ENCODE data around the gene ATP1B2. TPM values are rescaled to one million over a fixed set of nuclear protein-coding genes. Genes with fewer than 3 reads are reported as not detected.
A peak's percentile ranks its signal among the peaks of the same experiment; 100 is the strongest.

Gene ATP1B2
- total and polyA plus RNA-seq, 2 of the 8 experiments (the other 6 are each of a cell fraction or from before 2014, with no cell fraction given): 9.1 to 21.0 TPM

GRCh38 chr17:7703584-7704479, 53.1 kb downstream of the ATP1B2 start:
- Histone ChIP-seq H2BK12ac (ENCODE audit: low read depth, low read length) (peak overlapping the region; percentile 60; the same call in 1 of the 2 replicates), H3K56ac (replicated peaks; ENCODE audit: insufficient read length, low read depth, low read length) (no peak overlapping the region), H2BK15ac (ENCODE audit: low read length) (no peak overlapping the region), H3K23ac (ENCODE audit: insufficient read length) (no peak overlapping the region), H3K27ac (ENCODE audit: low read depth, low read length) (peak overlapping the region; percentile 80; the same call in 1 of the 2 replicates), H3K23me2 (ENCODE audit: low read depth, low read length) (peaks cover 19% of the 10 kb centered on the region; the same call in 1 of the 2 replicates), H2BK120ac (replicated peaks; ENCODE audit: low read depth, low read length) (no peak overlapping the region), H3K18ac (ENCODE audit: extremely low read depth, low read length) (no peak overlapping the region), H3K4me1 (replicated peaks in 1 of 4; ENCODE audit: control insufficient read depth in 3 of 4, insufficient read depth in 4 of 4, low read length in 3 of 4) (peaks cover 2 to 19% (median 16%) of the 10 kb centered on the region in 4 experiments), H4K91ac (replicated peaks; ENCODE audit: insufficient read length, low read length) (no peak overlapping the region), H2AK5ac (ENCODE audit: low read depth, low read length) (no peak overlapping the region; the same call in 1 of the 2 replicates), H3K9ac (replicated peaks in 1 of 4; ENCODE audit: extremely low read depth in 1 of 4, low read depth in 3 of 4, low read length in 3 of 4) (peak overlapping the region in 2 of 4 experiments; percentile 1 to 41; a peak in 4 of 7 replicates), H4K8ac (ENCODE audit: extremely low read depth, insufficient read depth, low read length) (no peak overlapping the region), H3K79me1 (ENCODE audit: low read depth, low read length) (no peaks in the 10 kb centered on the region; the same call in 1 of the 2 replicates), H3K36me3 (ENCODE audit: control insufficient read depth in 2 of 4, insufficient read depth in 4 of 4, low read length in 3 of 4) (peaks cover 0 to 5% (median 2%) of the 10 kb centered on the region in 4 experiments; a peak in 3 of 8 replicates), H2AFZ (ENCODE audit: low read length) (no peak overlapping the region), H3K4ac (replicated peaks; ENCODE audit: insufficient read length, low read depth, low read length) (no peak overlapping the region), H3K4me2 (ENCODE audit: insufficient read depth in 1 of 2, low read depth in 2 of 2, low read length in 2 of 2) (peak overlapping the region; percentile 82 to 90), H3K79me2 (ENCODE audit: control insufficient read depth in 1 of 2, insufficient read depth in 2 of 2, low read length in 2 of 2) (no peaks in the 10 kb centered on the region), H2BK20ac (ENCODE audit: low read length) (no peak overlapping the region), H3K9me3 (ENCODE audit: insufficient read depth in 2 of 2, low read depth in 1 of 2, low read length in 1 of 2) (no peaks in the 10 kb centered on the region), H3K14ac (ENCODE audit: insufficient read length) (no peak overlapping the region), H4K20me1 (replicated peaks in 1 of 2; ENCODE audit: control insufficient read depth in 1 of 2, insufficient read depth in 2 of 2, low read length in 2 of 2) (peaks cover 2 to 7% of the 10 kb centered on the region in 2 experiments), H4K5ac (ENCODE audit: insufficient read length, low read depth, low read length) (no peak overlapping the region), H3K4me3 (ENCODE audit: extremely low read depth in 1 of 4, insufficient read depth in 2 of 4, low read depth in 3 of 4, low read length in 4 of 4) (peak overlapping the region; percentile 56 to 86 (median 66); a peak in 5 of 8 replicates), H2BK5ac (ENCODE audit: low read depth, low read length) (no peak overlapping the region; the same call in none of the 2 replicates), H3K27me3 (replicated peaks in 1 of 4; ENCODE audit: control insufficient read depth in 3 of 4, extremely low read depth in 1 of 4, insufficient read depth in 3 of 4, low read length in 3 of 4) (peaks cover 0 to 3% (median 1%) of the 10 kb centered on the region in 4 experiments; a peak in 2 of 7 replicates)
- ChIA-PET POLR2A (ENCODE audit: partially characterized antibody) (interaction anchor here (0.6 to 11.4 kb wide), 21 partner anchors 8 to 1314 kb away, joined by 3 to 186 read pairs (median 5); partner anchors contain the start of genes ATP1B2, CNTROB, DNAH2 and SAT2), CTCF (ENCODE audit: partially characterized antibody) (interaction anchor here (0.6 to 9.2 kb wide), 15 partner anchors 8 to 292 kb away, joined by 3 to 85 read pairs (median 4); partner anchors contain the start of genes DNAH2, SOX15, TP53 and WRAP53)
- WGBS, 2 experiments (ENCODE audit: extremely low coverage in 1 of 2, insufficient coverage in 1 of 2, insufficient read length in 1 of 2, insufficient replicate concordance in 2 of 2, low coverage in 1 of 2, low lambda C conversion rate in 2 of 2, missing lambda C conversion rate in 1 of 2): 10% methylated on average over 21 of the region's 24 CpGs; no CpG with 5 or more reads in 1 of the 2 experiments
- peak; percentile 57 for FAIRE-seq
- peak; percentile 61 to 77 for DNase-seq (ENCODE audit: low read depth in 1 of 2, low spot score in 2 of 2)
- no peak for TF ChIP-seq HDAC6 (IDR thresholded peaks at IDR 0.05; ENCODE audit: low read depth, low read length)
- no peak for TF ChIP-seq RBBP5 (IDR thresholded peaks at IDR 0.05; ENCODE audit: borderline replicate concordance, low read depth, low read length)
- TF ChIP-seq BRCA1 (IDR thresholded peaks at IDR 0.05; ENCODE audit: low read depth, low read length): no peak
- TF ChIP-seq E2F6 (IDR thresholded peaks at IDR 0.05): no peak
- no peak for TF ChIP-seq KDM5A (IDR thresholded peaks at IDR 0.05; ENCODE audit: low read length)
- peak in 1 of 2 experiments; percentile 76; a peak in 1 of 3 replicates for TF ChIP-seq EP300 (IDR thresholded peaks at IDR 0.05; ENCODE audit: borderline replicate concordance in 1 of 2, low read depth in 2 of 2, low read length in 2 of 2)
- no peak for TF ChIP-seq NRF1 (IDR thresholded peaks at IDR 0.05; ENCODE audit: low read depth, low read length)
- TF ChIP-seq CHD1 (IDR thresholded peaks at IDR 0.05; ENCODE audit: low read depth, low read length): no peak
- TF ChIP-seq TBP (IDR thresholded peaks at IDR 0.05; ENCODE audit: low read depth, low read length): no peak

Data from H1 (cell line).